ENCODE results near the gene PCLAF.

- TF ChIP-seq POLR2A (IDR thresholded peaks at IDR 0.05) (no peak), POLR2AphosphoS5 (IDR thresholded peaks at IDR 0.05) (no peak)
Measured at GRCh38 chr15:64344651-64345294, 36.5 kb downstream of the PCLAF start.

Measured in prostate gland (tissue), 1 donor.